PC-3 (cell line): ENCODE data around the gene RPS21. TPM values are rescaled to one million over a fixed set of nuclear protein-coding genes. Genes with fewer than 3 reads are reported as not detected.

Experiments used
- ATAC-seq: fragments of 200-7000 bp; cut with Tn5 transposase; 2 replicates; pipeline ENCODE4 v1.9.1; 2020; ENCODE audit warnings: mild to moderate bottlenecking, moderate library complexity
- BruUV-seq: library from RNA; stranded (reverse); fragments of 400-500 nt; replicated peaks from 2 replicates; lab custom pipeline; 2021; lab: Mats Ljungman, UMichigan
- CTCF ChIA-PET: fragments of 300-600 bp; sonication (Branson Sonifier 250); formaldehyde crosslinking; loops from one replicate; lab custom pipeline; 2022; ENCODE audit warnings: antibody characterized with exemption; lab: Charles Lee
- POLR2A ChIA-PET: fragments of 300-600 bp; sonication (Branson Sonifier 250); formaldehyde crosslinking; loops from one replicate; lab custom pipeline; 2022; ENCODE audit warnings: antibody characterized with exemption; ENCODE audit not compliant: unreplicated experiment; lab: Charles Lee
- DNase-seq: peaks from one replicate; pipeline ENCODE4 v3.0.0-alpha.2; 2015
- H2AFZ ChIP-seq: fragments of 300-600 bp; sonication (generic); 2 replicates; pipeline ENCODE4 v1.6.0; 2016; ENCODE audit warnings: antibody characterized with exemption, low read length
- H3F3A ChIP-seq: fragments of 300-600 bp; sonication (generic); one replicate; pipeline ENCODE4 v1.6.0; 2017; ENCODE audit warnings: antibody characterized with exemption, low read length, control low read depth, mild to moderate bottlenecking; ENCODE audit not compliant: unreplicated experiment
- H3K27ac ChIP-seq: fragments of 300-600 bp; sonication (generic); 2 replicates; pipeline ENCODE4 v1.5.1; 2016; ENCODE audit warnings: mild to moderate bottlenecking, low read length
- H3K27me3 ChIP-seq: fragments of 300-600 bp; sonication (generic); 2 replicates; pipeline ENCODE4 v1.6.1; 2016; ENCODE audit warnings: low read length, mixed read lengths
- H3K36me3 ChIP-seq: fragments of 300-600 bp; sonication (generic); 2 replicates; pipeline ENCODE4 v1.6.1; 2016; ENCODE audit warnings: low read depth, mixed run types, low read length, mixed read lengths
- H3K4me1 ChIP-seq: fragments of 300-600 bp; sonication (generic); 2 replicates; pipeline ENCODE4 v1.5.1; 2016; ENCODE audit warnings: low read length; ENCODE audit not compliant: insufficient read depth
- H3K4me2 ChIP-seq: fragments of 300-600 bp; sonication (generic); 2 replicates; pipeline ENCODE4 v1.6.0; 2016; ENCODE audit warnings: low read length
- H3K4me3 ChIP-seq: fragments of 300-600 bp; sonication (generic); 2 replicates; pipeline ENCODE4 v1.5.1; 2016; ENCODE audit warnings: mild to moderate bottlenecking, low read length, mixed read lengths
- H3K79me2 ChIP-seq: fragments of 300-600 bp; sonication (generic); 2 replicates; pipeline ENCODE4 v1.6.1; 2017; ENCODE audit warnings: low read length, mixed read lengths
- H3K9ac ChIP-seq: fragments of 300-600 bp; sonication (generic); 2 replicates; pipeline ENCODE4 v1.6.0; 2016; ENCODE audit warnings: mild to moderate bottlenecking, low read length
- H3K9me2 ChIP-seq: fragments of 300-600 bp; sonication (generic); replicated peaks from 2 replicates; pipeline ENCODE4 v1.6.1; 2016; ENCODE audit warnings: mixed run types, low read length, mixed read lengths
- H3K9me3 ChIP-seq: fragments of 300-600 bp; sonication (generic); 2 replicates; pipeline ENCODE4 v1.6.1; 2016; ENCODE audit warnings: low read length, mixed read lengths
- H4K20me1 ChIP-seq: fragments of 300-600 bp; sonication (generic); 2 replicates; pipeline ENCODE4 v1.6.1; 2016; ENCODE audit warnings: low read length, mixed read lengths
- EZH2 ChIP-seq: fragments of 300-600 bp; sonication (generic); IDR thresholded peaks from one replicate; pipeline ENCODE4 v1.6.1; 2017; ENCODE audit warnings: antibody characterized with exemption, mild to moderate bottlenecking, low read length; ENCODE audit not compliant: unreplicated experiment
- EZH2phosphoT487 ChIP-seq: fragments of 300-600 bp; sonication (generic); IDR thresholded peaks from 2 replicates; pipeline ENCODE4 v1.6.1; 2018; ENCODE audit warnings: mild to moderate bottlenecking, antibody characterized with exemption, low read length, borderline replicate concordance
- intact Hi-C: fragments of 100-400 bp; cut with micrococcal nuclease; formaldehyde crosslinking; loops from 2 replicates; pipeline ENCODE4 v1.9.0; 2023
- total RNA-seq: library from RNA; depleted of rRNA; stranded (reverse); fragments of >200 nt; gene quantifications from 2 replicates; pipeline ENCODE4 v1.2.3, GENCODE V29; 2014
- TF ChIP-seq, protein P1 (sequence below): fragments of 300-600 bp; sonication (generic); conservative IDR thresholded peaks from 2 replicates; pipeline ENCODE4 v1.5.1; 2017; ENCODE audit warnings: antibody characterized with exemption, low read depth, mild to moderate bottlenecking, low read length

RPS21 gene
- total RNA-seq, 1 experiment from 2014 or later, result 1,945 TPM

DNA sequence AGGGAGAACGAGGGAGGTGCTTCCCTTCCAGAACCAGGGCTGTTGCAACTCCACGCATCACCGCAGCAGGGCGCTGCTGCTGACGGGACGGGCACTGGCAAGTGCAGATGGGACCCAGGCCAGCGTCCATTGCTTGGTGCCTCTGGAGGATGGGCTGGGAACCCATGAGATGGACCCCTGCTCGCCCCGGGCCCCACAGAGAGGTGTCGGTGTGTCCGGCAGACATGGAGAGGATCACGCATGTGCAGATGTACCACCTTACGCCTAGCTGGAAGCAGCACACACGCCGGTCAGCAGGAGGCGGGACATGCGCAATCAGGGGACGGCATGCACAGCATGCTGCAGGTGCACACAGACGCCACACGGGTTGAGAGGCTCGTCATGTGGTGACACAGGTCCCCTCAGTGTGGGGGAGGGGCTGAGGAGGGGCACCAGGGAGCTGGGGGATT is 14.5 kb downstream of the RPS21 start:
- Histone ChIP-seq H3F3A (no peaks in the 10 kb centered on the region), H3K4me1 (peaks cover 11% of the 10 kb centered on the region), H2AFZ (no peak overlapping the region), H3K36me3 (peaks cover 3% of the 10 kb centered on the region; the same call in 1 of the 2 replicates), H3K9me3 (no peaks in the 10 kb centered on the region), H3K4me3 (no peak overlapping the region), H3K4me2 (no peak overlapping the region), H3K9ac (no peak overlapping the region), H3K9me2 (no peaks in the 10 kb centered on the region), H3K27me3 (no peaks in the 10 kb centered on the region), H4K20me1 (0 out of 2 replicates have a peak, but pooled peaks cover 7% of the 10 kb centered on the region), H3K79me2 (peaks cover 23% of the 10 kb centered on the region), H3K27ac (no peak overlapping the region)
- no peak for ATAC-seq
- POLR2A ChIA-PET, result no interaction called here
- CTCF ChIA-PET, result no interaction called here
- BruUV-seq, result no TSS peak
- TF ChIP-seq, protein P1, sequence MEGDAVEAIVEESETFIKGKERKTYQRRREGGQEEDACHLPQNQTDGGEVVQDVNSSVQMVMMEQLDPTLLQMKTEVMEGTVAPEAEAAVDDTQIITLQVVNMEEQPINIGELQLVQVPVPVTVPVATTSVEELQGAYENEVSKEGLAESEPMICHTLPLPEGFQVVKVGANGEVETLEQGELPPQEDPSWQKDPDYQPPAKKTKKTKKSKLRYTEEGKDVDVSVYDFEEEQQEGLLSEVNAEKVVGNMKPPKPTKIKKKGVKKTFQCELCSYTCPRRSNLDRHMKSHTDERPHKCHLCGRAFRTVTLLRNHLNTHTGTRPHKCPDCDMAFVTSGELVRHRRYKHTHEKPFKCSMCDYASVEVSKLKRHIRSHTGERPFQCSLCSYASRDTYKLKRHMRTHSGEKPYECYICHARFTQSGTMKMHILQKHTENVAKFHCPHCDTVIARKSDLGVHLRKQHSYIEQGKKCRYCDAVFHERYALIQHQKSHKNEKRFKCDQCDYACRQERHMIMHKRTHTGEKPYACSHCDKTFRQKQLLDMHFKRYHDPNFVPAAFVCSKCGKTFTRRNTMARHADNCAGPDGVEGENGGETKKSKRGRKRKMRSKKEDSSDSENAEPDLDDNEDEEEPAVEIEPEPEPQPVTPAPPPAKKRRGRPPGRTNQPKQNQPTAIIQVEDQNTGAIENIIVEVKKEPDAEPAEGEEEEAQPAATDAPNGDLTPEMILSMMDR, result no peak
- TF ChIP-seq EZH2phosphoT487 (no peak), EZH2 (no peak)
- DNase-seq, result no peak
- intact Hi-C loops, result no loop called here

DNA sequence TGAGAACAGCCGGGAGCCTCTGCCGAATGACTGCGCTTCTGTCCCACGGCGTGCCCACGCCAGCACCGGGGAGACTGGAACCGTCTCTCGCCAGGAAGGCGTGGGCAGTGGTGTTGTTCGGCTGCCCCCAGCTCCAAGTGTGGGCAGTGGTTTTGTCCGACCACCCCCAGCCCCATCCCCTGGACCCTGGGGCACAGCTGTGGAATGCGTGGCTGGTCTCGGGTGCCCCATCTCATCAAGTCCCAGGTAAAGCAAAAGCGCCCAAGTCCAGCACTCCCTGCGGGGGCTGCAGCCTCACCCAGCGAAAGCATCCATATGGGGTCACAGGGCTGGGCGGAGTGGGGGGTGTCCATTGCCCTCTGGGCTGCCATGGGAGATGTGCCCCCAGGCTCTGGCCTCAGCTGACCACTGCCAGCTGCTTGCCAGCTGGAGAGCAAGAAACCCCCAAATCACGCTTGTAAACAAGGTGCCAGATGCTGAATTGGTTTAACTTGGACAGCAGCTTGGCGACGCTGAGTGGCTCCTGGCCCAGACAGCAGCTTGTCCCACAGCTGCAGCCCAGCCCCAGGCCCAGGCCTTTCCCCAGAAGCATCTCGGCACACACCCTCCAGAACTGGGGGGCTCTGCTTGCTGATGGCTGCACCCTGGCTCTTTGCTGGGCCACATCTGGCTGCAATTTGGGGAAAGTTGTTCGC is 15.7 kb downstream of the RPS21 start:
- intact Hi-C loops, result no loop called here

DNA sequence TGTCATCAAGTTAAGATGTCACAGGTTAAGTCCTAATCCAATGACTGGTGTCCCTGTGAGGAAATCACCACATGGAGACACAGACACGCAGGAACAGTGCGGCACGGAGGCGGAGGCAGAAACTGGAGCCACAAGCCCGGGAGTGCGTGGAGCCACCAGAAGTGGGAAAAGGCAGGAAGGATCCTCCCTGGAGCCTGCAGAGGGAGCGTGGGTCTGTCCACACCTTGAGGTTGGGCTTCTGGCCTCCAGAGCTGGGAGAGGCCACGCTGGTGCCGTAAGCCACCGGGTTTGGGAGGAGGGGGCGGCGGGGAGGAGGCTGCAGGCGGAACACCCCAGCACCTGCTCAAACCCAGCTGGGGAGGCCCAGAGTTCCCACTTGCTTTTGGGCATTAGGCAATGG is 16.4 kb downstream of the RPS21 start:
- DNase-seq (no peak), ATAC-seq (no peak)
- no TSS peak for BruUV-seq
- TF ChIP-seq EZH2, result no peak
- TF ChIP-seq, protein P1, result no peak
- TF ChIP-seq EZH2phosphoT487, result no peak
- ChIA-PET CTCF (no interaction called here), POLR2A (no interaction called here)
- H3K4me1 ChIP-seq, result peaks cover 12% of the 10 kb centered on the region
- no peak overlapping the region for H3K27ac ChIP-seq
- H3F3A ChIP-seq, result no peaks in the 10 kb centered on the region
- H3K9me3 ChIP-seq, result no peaks in the 10 kb centered on the region
- no peaks in the 10 kb centered on the region for H3K9me2 ChIP-seq
- H3K36me3 ChIP-seq, result peaks cover 3% of the 10 kb centered on the region; the same call in 1 of the 2 replicates
- peaks cover 27% of the 10 kb centered on the region for H3K79me2 ChIP-seq
- H2AFZ ChIP-seq, result no peak overlapping the region
- no peak overlapping the region for H3K9ac ChIP-seq
- intact Hi-C loops, result no loop called here
- 0 out of 2 replicates have a peak, but pooled peaks cover 7% of the 10 kb centered on the region for H4K20me1 ChIP-seq
- no peak overlapping the region for H3K4me2 ChIP-seq
- H3K4me3 ChIP-seq, result no peak overlapping the region
- H3K27me3 ChIP-seq, result no peaks in the 10 kb centered on the region

More for the DNA sequence above, 15.7 kb downstream of the RPS21 start:
- H3K9me2 ChIP-seq, result no peaks in the 10 kb centered on the region
- H3K9ac ChIP-seq, result no peak overlapping the region
- no peaks in the 10 kb centered on the region for H3K9me3 ChIP-seq
- H3K27ac ChIP-seq, result no peak overlapping the region
- no peak overlapping the region for H2AFZ ChIP-seq
- POLR2A ChIA-PET, result no interaction called here
- no peak overlapping the region for H3K4me3 ChIP-seq
- TF ChIP-seq EZH2, result no peak
- DNase-seq (no peak), ATAC-seq (no peak)
- peaks cover 12% of the 10 kb centered on the region for H3K4me1 ChIP-seq
- CTCF ChIA-PET, result no interaction called here
- H4K20me1 ChIP-seq, result 0 out of 2 replicates have a peak, but pooled peaks cover 7% of the 10 kb centered on the region
- H3K79me2 ChIP-seq, result peaks cover 27% of the 10 kb centered on the region
- BruUV-seq, result no TSS peak
- H3K36me3 ChIP-seq, result peaks cover 3% of the 10 kb centered on the region; the same call in 1 of the 2 replicates
- H3K27me3 ChIP-seq, result no peaks in the 10 kb centered on the region
- H3F3A ChIP-seq, result no peaks in the 10 kb centered on the region
- H3K4me2 ChIP-seq, result no peak overlapping the region
